Measurements from ENCODE around the gene KRT71. TPM values are rescaled to one million over a fixed set of nuclear protein-coding genes. Genes with fewer than 3 reads are reported as not detected.

The KRT71 gene
- total RNA-seq, 1 donor from 2014 or later = not detected

DNA sequence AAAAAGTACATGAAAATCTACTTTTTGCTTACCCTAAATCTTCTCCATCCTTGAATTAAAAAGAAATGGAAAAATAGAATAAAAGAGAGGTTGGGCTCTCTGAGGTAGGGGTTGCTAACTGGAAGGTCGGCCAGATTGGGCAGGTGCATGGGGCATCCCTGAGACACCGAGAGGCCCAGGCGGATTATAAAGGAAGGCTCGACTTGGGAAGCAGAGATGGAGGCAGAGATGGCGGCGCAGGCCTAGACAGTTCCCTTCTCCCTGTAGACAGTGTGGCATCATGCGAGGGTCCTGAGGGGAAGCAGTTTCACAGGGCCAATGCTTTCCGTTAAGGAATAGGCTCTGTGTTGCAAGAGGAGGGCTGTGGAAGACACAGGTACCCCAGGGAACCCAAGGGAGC lies 24.4 kb upstream of the KRT71 start:
- intact Hi-C loops (cut with micrococcal nuclease) = no loop called here

DNA sequence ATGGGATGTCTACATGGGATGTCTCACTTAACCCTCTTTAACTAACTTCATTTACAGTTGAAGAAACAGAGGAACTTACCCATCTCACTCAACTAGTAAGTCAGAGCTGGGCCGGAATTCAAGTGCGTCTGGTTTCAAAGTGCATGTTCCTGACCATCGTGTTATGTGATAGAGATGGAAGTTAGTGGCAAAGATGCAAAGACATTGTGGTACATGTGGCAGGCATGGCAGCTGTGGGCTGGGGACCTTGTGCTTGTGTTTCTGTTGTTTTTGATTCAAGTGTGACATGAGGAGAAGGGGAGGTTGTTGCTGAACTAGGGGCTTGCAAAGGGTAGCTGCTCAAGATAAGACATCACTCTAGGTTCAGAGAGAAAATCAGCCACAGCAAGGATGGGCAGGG lies 23.0 kb upstream of the KRT71 start:
- intact Hi-C loops (cut with micrococcal nuclease) = no loop called here

DNA sequence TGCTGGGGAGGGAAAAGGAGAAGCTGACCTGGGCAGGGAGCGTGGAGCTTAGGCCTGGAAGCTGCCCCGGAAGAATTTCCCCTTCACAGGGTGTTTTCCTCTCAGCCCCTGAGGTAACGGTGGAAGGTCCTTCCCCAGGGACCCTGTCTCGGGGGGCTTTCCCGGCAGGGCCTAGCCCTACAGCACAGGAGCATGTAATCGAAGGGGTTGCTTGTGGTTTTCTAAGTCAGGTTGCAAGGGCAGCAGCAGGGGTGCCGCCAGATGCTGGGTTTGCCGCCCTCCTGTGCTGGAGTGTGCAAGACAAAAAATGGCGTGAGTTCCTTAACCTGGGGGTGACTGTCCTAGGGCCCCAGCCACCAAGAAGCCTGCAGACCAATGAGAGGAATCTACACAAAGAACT lies 22.3 kb upstream of the KRT71 start:
- intact Hi-C loops (cut with micrococcal nuclease) = no loop called here

DNA sequence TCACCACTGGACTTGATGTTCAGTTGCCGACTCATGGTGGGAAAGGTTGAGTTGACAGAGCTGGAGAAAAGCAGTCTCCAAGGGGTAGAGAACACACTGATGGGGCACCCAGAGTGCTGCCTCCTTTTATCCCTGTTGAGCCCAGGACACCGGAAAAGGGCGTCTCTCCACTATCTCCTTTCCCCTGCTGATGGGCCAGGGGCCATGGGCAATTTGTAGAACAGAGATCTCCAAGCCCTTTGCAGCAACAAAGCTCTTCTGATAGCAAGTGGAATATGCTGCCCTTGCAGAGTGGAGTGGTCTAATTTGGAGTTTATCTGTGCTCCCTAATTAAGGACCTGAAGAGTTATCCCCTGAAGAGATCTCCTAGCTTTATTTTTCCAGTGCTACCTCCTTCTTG lies 20.8 kb upstream of the KRT71 start, which contains the start of gene KRT74:
Gene KRT74 (minus strand): TSS at position 101 of the 400 bp plus-strand sequence. CDS start 66 bp downstream, at position 35.
- intact Hi-C loops (cut with micrococcal nuclease) = no loop called here

DNA sequence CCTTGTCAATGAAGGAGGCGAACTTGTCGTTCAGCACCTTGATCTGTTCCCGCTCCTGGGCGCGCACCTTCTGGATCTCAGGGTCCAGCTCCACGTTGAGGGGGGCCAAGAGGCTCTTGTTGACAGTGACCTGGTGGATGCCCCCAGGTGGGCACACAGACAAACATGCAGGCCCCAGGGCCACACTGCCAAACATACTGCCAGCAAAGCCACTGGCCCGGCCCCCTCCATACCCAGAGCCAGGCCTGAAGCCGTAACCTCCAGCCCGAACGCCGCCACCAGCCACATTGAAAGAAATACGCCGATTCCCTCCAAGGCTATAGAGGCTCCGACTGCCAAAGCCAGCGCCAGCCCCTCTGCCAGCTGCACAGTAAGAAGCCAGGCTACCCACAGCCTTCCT lies 20.4 kb upstream of the KRT71 start:
- intact Hi-C loops (cut with micrococcal nuclease) = no loop called here

DNA sequence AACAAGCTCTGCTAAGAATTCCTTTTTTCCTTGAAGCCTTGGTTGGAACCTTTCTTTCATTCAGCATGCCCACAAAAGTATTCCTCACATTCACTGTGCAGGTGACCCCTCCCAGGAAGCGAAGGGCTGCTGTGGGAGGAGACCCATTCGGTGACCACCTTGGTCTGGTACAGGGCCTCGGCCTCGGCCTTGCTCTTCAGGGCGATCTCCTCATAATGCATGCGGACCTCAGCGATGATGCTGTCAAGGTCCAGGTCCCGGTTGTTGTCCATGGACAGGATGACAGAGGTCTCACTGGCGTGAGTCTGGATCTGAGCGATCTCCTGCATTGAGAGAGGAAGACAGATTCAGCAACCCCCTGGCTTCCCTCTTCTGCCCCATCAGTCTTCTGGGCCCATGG lies 17.6 kb upstream of the KRT71 start:
- intact Hi-C loops (cut with micrococcal nuclease) = no loop called here

DNA sequence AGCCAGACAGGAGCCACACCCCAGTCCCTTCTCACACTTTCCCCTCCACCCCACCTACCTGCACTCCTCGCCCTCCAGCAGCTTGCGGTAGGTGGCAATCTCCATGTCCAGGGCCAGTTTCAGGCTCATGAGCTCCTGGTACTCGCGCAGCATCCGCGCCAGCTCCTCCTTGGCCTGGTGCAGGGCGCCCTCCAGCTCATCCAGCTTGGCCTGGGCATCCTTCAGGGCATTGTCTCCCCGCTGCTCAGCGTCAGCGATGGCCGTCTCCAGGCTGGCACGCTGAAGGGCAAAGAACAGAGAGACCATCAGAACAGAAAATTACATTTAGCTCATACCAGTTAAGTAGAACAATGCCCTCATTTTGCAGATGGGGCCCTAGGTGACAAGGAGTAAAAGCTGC lies 15.2 kb upstream of the KRT71 start:
- intact Hi-C loops (cut with micrococcal nuclease) = no loop called here

DNA sequence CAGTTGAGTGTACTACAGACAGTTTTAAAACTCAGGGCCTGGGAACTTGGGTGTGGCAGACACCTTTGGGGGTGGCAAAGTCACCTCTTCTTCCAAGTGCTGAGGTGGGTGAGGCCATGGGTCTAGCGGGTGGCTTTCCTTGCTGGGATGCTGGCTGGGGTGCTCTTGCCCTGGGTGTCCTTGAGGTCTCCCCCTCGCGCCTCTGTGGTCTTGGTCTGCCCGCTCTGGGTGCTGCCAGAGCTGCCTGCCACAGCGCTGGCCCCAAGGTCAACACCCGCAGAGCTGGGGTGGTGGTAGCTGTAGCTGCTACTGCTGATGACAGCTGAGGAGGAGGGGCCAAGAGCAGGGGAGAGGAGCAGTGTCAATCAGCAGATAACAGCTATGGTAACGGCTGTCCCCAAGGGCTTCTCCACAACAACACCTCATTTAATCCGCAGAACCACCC lies 13.9 kb upstream of the KRT71 start:
- intact Hi-C loops (cut with micrococcal nuclease) = no loop called here

DNA sequence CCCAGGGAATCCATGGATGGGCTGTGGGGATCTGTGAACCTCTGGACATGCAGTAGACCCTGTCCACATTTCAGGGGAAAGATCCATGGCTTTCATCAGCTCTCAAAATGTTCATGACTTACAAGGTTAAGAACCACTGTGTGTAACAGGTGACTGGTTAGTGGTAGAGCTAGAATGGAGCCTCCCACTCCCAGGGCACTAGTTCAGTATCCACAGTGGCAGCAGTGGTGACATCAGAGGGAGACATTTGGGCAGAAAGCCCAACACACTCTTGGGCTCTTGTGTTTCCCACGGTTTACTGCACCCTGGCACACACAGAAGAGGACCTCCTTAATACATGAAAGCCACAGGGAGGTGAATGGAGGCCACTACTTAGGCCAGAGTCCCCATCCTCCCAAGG lies 11.6 kb upstream of the KRT71 start:
- intact Hi-C loops (cut with micrococcal nuclease) = no loop called here

DNA sequence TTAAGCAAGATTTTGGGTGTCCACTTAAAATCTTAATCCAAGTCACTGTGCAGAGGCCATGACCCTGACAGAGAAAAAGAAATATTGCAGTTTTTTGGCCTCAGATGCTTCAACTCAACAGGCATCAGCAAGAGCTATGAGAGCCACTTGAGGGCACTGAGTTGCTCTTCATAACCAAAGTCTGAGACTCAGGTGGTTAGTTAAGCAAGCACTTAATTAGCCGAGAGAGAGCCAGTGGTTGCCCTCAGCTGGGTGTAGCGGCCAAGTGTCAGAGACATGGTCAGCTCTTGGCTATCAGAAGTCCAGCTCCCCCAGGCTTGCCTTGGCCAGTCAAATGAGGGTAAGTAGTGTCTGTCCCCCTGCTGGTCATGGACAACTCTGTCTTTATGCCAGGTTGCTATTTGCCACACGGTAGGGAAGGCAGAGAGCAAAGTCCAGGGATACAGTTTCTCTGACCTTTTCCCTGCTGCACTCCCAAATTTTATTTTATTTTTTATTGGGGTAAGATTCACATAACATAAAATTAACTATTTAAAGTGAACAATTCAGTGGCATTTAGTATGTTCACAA lies 9.0 kb upstream of the KRT71 start:
- intact Hi-C loops (cut with micrococcal nuclease) = no loop called here

DNA sequence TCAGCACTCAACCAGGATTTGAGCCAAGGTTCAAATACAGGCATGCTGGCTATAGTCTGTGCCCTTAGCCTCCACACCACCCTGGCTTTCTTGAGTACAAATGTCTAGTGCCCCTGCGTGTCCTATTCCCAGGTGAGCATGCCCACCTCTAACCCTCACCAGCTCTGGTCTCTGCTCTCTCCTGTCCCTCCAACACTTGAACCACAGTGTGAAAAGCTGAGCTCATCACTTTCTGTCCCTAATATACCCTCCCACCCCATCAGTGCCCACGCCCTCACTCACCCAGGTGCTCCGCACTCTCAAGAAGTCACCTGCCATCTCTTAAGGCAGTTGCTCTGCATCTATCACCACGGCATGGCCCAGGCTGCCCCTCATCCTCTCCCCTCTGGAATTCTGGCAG lies 7.0 kb upstream of the KRT71 start:
- intact Hi-C loops (cut with micrococcal nuclease) = no loop called here

DNA sequence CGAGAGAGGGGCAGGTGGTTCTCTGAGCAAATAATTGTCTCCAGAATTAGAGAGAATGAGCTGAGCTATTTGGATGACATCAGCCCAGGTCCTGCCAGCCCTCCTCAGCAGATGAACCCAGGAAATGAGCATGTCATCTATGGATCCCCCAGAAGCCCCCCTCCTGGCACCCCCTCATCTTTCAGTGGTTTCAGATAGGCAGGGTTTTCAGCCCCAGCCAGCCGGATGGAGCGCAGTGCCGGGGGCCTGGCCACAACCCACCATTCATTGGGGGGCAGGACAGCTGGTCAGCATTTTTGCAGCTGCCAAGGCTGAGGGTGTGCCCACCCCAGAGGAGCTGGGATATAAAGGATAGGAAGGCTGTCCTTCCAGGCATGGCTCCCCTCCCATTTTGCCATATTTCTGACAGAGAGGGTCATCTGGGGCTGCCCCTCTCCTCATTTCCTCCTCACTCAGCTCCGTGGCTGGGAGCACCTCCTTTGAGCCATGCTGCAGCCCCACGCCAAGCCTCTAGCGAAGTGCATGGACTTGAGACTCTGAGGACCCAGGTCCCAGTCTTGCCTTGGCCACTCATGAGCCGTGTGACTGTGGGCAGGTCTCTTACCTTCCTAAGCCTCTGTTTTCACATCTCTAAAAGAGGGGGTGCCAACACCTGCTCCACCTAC lies 6.0 kb upstream of the KRT71 start:
- intact Hi-C loops (cut with micrococcal nuclease) = no loop called here

DNA sequence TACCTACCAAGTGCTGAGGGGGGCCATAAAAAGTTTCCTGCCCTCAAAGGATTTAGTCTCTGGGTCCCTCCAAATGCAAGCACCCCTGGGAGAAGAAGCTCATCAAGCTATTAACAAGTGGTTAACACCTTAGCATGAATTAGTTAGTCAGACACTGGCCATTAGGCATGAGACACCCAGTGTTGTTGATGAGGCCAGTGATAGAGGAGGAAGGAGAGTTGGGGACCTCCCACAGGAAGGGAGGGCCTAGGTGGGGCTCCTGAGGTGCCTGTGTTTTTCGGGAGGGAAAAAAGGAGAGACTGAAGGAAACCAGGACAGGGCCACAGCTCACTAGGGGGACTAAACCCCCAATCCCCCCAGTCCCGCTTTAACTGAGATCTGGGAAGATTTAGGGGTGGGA lies 4.5 kb upstream of the KRT71 start:
- intact Hi-C loops (cut with micrococcal nuclease) = no loop called here

DNA sequence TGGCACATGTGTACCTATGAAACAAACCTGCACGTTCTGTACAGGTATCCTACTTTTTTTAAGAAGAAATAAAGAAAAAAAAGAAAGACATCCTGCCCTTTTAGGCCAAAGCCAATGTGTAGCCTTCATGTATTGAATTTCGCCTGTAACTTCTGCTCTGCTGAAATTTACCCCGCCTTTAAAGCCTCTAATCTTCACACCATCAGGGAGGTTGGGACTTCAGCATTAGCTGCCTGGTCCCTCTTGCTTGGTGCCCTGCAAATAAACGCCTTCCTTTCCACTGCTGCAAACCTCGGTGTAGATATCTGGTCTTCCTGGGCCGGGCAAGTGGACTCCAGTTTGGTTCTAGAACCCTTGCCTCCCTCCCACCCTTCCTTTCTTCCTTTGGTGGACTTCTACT lies 2.6 kb upstream of the KRT71 start:
- intact Hi-C loops (cut with micrococcal nuclease) = no loop called here

DNA sequence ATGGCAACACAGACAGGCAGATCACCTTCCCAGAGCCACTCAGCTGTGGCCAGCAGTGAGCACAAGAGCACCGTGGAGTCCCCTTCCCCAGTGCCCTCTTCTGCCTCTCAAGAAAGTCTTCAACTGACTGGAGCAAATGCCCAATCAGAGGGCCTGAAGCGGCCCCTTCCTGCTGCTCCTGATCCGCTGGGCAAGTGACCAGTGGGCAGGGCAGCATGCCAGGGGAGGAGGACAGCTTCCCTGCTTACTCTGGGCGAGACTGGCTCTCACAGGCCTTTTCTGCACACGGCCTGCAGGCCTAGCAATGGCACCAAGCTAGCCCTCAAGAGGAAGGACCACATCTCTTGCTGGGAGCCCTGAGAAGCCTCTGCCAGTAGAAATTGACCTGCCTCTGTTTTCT lies 890 bp downstream of the KRT71 start:
- intact Hi-C loops (cut with micrococcal nuclease) = no loop called here

DNA sequence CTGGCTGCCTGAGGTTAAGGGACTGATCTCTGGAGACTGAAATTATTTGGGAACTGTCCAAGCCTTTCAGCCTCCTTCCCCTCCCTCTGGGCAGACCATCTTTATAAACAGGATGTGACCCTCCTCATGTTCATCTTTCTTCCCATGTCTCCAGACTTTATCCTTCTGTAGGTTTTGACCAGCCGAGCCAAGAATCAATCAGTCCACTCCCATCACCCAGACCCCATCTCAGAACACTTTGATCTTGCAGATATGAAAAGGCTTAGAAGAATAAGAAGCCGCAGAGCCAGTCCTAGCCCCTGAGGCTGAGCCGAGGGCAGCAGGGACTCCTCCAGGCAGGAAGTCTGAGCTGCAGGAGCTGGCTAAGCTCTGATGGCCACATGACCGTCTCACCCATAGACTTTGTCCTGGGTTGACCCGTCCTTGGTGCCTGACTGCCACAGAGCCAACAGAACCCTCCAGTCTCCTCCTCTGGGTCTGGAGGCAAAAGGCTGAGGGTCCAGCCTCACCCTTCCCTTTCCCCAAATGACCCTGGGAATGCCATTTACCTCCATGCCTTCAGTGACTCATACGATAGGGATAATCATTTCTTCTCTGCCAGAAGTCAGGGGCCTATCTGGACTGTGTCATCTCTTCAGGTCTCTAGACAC lies 1.6 kb downstream of the KRT71 start:
- intact Hi-C loops (cut with micrococcal nuclease) = no loop called here

DNA sequence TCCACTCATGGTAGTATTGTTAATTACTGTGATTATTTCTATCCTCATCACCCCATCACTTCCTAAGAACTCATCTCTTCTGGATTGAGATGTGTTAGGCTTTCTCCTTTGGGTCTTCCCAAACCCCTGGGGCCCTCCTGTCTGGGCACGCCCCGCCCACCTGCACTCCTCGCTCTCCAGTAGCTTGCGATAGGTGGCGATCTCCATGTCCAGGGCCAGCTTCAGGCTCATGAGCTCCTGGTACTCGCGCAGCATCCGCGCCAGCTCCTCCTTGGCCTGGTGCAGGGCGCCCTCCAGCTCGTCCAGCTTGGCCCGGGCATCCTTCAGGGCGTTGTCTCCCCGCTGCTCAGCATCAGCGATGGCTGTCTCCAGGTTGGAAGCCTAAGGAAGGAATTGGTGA lies 6.8 kb downstream of the KRT71 start:
- intact Hi-C loops (cut with micrococcal nuclease) = no loop called here

DNA sequence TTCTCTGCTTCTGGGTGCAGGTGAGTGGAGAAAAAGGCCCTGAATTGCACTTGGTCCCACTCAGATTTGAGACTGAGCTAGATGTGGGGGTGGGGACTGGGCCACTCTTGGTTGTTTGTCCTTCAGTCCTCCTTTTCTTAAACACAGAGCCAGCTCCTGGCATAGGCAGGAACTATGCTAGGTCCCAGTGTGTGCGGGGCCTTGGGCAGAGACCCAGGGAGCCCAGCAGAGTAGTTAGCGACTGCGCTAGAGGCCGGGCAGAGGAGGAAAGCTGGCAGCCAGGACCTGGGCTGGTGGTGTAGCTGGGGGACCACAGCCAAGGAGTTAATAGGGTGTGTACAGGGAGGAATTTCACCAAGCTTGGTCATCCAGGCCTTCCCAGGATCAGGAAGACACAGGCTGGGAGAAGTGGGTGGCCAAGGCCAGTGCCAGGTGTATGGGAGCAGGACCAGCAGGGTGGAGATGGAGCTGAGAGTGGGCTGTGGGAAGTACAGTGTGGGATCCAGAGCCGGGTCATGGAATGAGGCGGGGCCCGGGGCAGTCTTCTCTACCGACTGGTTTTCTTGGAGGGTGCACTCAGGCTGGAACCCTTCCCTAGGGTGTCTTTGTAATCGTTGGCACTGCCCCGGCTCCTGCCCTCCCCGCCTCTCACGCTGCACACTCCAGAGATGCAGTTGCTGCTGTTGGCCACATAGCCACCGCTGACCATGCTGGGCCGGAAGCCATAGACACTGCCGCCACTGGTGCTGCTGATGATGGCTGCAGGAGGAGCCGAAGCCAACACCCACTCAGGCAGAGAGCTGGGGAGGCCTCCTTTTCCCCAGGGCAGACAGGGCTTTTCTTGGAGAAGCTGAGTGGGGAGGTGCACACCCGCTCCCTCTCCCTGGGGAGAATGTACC lies 8.7 kb downstream of the KRT71 start:
- intact Hi-C loops (cut with micrococcal nuclease) = no loop called here

DNA sequence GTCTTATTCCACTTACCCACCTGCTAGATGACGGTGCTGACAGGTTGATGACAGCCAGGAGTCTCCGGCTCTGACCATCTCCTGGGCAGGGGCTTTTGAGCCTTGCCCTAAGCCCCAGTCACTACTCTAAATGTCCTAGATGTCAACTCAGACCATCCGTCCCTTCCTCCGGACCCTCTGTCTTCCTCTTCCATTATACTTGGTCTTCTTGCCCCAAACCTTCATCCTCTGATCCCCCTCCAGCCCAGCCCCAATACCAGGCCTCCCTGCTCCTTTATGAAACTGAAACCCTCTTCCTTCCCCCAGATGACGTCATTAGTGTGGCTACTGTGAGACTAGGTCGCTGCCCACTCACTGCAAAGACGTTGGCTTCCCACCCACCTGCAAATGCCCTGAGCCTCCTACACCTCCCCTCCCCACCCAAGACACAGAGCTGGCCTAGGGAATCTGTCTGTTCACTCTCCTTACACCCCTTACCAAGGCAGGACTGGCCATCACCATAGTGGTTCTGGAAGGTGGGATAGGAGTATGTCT lies 10.1 kb downstream of the KRT71 start:
- intact Hi-C loops (cut with micrococcal nuclease) = no loop called here

DNA sequence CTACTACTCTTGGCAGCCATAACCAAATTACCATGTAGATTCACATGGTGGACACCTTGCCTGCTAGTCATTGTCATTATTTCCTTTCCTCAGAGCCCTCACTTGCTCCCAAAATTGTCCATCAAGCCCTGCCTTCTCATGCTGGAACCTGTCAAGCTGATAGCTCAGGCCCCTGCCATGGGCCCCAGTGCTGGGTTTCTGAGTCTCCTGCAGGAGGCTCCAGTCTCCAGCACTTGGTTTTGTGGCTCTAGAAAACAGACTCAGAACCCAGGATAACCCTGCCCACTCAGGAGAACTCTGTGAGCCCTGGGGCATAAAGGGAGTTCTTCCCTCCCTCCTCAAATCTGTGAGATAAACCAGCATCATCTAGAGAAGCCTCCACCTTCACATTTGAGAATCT lies 10.8 kb downstream of the KRT71 start:
- intact Hi-C loops (cut with micrococcal nuclease) = no loop called here

DNA sequence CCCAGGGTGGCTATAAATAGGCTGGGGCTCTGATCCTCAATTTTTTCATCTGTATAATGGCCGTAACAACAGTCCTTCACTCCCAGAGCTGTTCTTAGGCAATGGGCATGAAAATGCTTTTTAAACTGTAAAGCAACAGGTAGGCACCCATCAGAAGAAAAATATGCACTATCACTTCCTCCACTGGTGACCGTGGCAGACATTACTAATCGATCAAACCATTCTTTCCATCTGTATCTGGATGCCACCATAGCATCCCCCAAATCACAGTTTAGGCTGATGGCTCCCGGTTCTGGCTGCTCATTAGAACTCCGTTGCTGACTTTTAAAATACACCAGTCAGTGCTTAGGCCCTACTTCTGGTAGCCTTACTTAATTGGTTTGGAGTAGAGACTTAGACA lies 11.2 kb downstream of the KRT71 start:
- intact Hi-C loops (cut with micrococcal nuclease) = no loop called here

DNA sequence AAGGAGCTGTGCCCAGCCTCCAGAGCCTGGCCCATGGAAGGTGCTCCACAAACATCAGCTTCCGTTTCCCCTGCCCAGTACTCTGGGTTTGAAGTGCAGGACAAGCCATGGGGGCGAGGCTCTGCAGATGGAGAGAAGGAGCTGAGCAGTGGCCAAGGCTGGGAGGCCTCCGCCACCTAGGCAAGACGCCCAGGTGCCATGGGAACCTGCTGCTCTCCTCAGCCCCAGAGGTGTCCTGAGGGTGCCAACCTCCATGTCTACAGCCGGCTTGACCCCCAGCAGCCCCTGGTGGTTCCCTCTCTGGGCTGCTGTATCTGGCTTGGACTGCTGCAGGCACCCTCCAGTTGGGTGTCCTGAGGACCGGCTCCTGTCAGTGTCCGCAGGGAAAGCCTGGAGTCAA lies 12.4 kb downstream of the KRT71 start:
- intact Hi-C loops (cut with micrococcal nuclease) = no loop called here

All from T-helper 2 cell treated with Interferon-gamma antibody and Interleukin-4, amounts not matched to agents 100 ng/mL and 5 ng/mL, for 36 hours (primary cell).